ENCODE data around the gene WWOX.
A peak's percentile ranks its signal among the peaks of the same experiment; 100 is the strongest.

WWOX gene

DNA sequence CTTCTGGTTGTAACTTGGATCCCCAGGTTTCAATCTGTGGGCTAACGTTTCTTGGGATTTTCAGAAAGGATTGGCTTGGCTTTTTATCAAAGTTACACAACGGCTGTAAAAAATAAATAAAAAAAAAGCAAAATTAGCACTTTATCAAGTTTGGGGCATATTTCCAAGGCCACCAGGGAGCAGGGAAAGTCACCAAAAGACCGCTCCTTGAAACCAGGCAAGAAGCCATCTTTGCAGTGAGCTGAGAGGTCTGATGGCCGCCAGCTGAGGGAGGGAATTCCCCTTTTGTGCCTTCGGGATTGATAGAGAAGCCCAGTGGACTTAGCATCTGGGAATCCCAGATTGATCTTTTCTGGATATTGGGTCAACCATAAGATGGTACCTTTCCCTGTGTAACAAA, 192.2 kb downstream of the WWOX start:
- Histone ChIP-seq H3K9me3 (no peaks in the 10 kb centered on the region), H3K27ac (peak overlapping the region; percentile 65), H3K27me3 (no peaks in the 10 kb centered on the region), H3K36me3 (no peaks in the 10 kb centered on the region), H3K4me3 (peak overlapping the region; percentile 12 to 15), H3K4me1 (peaks cover 0 to 53% (median 13%) of the 10 kb centered on the region in 4 donors)
- TF ChIP-seq, protein P1, sequence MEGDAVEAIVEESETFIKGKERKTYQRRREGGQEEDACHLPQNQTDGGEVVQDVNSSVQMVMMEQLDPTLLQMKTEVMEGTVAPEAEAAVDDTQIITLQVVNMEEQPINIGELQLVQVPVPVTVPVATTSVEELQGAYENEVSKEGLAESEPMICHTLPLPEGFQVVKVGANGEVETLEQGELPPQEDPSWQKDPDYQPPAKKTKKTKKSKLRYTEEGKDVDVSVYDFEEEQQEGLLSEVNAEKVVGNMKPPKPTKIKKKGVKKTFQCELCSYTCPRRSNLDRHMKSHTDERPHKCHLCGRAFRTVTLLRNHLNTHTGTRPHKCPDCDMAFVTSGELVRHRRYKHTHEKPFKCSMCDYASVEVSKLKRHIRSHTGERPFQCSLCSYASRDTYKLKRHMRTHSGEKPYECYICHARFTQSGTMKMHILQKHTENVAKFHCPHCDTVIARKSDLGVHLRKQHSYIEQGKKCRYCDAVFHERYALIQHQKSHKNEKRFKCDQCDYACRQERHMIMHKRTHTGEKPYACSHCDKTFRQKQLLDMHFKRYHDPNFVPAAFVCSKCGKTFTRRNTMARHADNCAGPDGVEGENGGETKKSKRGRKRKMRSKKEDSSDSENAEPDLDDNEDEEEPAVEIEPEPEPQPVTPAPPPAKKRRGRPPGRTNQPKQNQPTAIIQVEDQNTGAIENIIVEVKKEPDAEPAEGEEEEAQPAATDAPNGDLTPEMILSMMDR (IDR thresholded peaks at IDR 0.05): no peak
- no peak for DNase-seq
- intact Hi-C loops (cut with DNase I; ENCODE audit: low total_unique reads): no loop called here

DNA sequence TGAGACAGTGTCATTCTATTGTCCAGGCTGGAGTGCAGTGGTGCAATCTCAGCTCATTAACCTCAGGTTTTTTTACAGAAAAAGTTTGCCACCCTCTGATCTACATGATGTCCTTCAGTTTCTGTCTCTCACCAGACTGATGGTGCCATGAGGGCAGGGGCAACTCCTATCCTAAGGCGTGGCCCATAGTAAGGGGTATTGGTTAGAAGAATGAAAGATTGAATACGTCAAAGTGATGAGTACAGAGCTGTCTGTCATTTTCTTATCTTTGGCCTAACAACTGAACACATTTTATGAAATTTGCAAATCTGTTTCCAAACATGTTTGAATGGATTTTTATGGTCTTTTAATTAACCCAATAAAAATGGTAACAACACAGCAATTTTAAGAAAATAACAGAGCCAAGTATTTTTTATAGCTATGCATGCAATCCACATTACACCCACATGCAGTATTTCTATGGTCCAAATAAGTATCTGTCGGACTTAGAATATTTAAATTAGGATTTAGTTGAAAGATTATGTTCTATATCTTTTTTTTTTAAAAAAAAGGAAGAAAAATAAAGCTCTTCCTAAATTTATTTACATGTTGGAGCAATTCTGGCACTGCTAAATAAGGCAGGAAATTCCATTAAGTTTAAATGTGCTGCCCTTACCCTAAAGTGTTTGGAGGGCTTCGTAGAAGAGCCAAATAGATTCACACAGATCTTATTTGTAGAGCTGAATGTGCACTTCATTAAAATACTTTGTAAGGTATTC, 192.8 kb downstream of the WWOX start:
- peak overlapping the region; percentile 65 for H3K27ac ChIP-seq

DNA sequence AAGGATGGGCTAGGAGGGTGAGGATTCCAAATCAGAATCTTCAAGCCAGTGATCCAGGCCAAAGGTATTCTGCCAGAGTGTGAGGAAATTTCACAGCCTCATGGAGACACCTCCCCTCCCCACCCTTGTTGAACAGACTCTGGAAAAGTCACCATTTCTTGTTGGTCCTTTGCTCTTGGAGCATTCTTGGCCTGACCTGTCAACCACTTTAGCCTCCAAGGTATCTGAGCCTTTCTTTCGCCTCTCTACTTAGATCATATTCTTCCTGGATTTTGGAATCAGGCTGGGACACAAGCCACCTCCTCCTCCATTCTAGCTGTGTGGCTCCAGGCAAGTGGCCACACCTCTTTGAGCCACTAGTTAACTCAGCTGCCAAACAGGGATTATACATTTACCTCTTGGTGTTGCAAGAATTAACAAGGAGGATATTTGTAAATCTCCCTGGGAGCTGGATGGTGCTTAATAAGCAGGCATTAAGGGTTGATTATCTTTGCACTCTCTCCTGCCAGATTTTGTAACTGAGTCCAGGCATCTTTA, 193.5 kb downstream of the WWOX start:
- no peak overlapping the region for H3K4me3 ChIP-seq
- no peaks in the 10 kb centered on the region for H3K9me3 ChIP-seq
- H3K4me1 ChIP-seq: peaks cover 0 to 53% (median 13%) of the 10 kb centered on the region in 4 donors
- TF ChIP-seq, protein P1 (IDR thresholded peaks at IDR 0.05): no peak
- intact Hi-C loops (cut with DNase I; ENCODE audit: low total_unique reads): no loop called here
- H3K27ac ChIP-seq: no peak overlapping the region
- H3K27me3 ChIP-seq: no peaks in the 10 kb centered on the region
- H3K36me3 ChIP-seq: no peaks in the 10 kb centered on the region
- no peak for DNase-seq

More for the DNA sequence above, 192.8 kb downstream of the WWOX start:
- Histone ChIP-seq H3K4me1 (peaks cover 0 to 53% (median 13%) of the 10 kb centered on the region in 4 donors), H3K36me3 (no peaks in the 10 kb centered on the region), H3K27me3 (no peaks in the 10 kb centered on the region), H3K4me3 (no peak overlapping the region), H3K9me3 (no peaks in the 10 kb centered on the region)
- TF ChIP-seq, protein P1 (IDR thresholded peaks at IDR 0.05): no peak
- intact Hi-C loops (cut with DNase I; ENCODE audit: low total_unique reads): no loop called here
- no peak for DNase-seq

GRCh38 chr16:78294538-78295225, 195.2 kb downstream of the WWOX start:
- H3K9me3 ChIP-seq: no peaks in the 10 kb centered on the region
- intact Hi-C loops (cut with DNase I; ENCODE audit: low total_unique reads): no loop called here
- H3K4me1 ChIP-seq: peaks cover 0 to 37% (median 11%) of the 10 kb centered on the region in 4 donors
- no peaks in the 10 kb centered on the region for H3K36me3 ChIP-seq
- no peak for DNase-seq
- no peak overlapping the region for H3K4me3 ChIP-seq
- H3K27me3 ChIP-seq: no peaks in the 10 kb centered on the region
- TF ChIP-seq, protein P1 (IDR thresholded peaks at IDR 0.05): no peak
- H3K27ac ChIP-seq: no peak overlapping the region

DNA sequence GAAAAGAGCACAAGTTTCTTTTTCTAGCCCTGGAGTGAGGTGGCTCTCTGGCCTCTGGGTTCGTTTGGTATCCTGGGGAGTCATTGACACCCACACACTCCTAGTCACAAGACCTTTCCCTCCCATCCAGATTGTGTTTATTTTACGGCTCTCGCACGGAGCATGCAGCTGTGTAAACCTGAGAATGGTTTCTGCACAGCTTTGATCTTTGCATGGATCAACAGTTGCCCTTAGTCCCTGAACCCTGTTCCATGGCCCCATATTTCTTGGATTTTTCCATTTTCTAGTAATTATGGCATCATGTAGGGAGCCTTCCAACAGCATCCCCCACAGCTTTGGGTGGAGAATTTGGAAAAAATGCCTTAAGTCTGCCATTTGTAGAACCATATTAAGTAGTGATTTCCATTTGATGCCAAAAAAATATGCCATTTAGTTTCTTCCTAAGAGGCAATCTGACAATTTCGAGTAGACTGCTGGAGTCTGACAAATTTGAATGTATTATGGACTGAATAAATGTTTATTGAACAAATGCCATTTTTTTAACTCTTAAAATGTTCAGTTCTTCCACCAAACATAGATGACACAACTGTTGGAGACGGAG, 197.7 kb downstream of the WWOX start:
- no peaks in the 10 kb centered on the region for H3K36me3 ChIP-seq
- no peaks in the 10 kb centered on the region for H3K9me3 ChIP-seq
- DNase-seq: no peak
- H3K4me1 ChIP-seq: peaks cover 0 to 12% (median 4%) of the 10 kb centered on the region in 4 donors
- intact Hi-C loops (cut with DNase I; ENCODE audit: low total_unique reads): no loop called here
- H3K4me3 ChIP-seq: no peak overlapping the region
- H3K27ac ChIP-seq: no peak overlapping the region
- H3K27me3 ChIP-seq: no peaks in the 10 kb centered on the region
- TF ChIP-seq, protein P1 (IDR thresholded peaks at IDR 0.05): no peak

Data from tibial artery (tissue), 4 donors.